ENCODE measurements around the gene JAGN1. TPM values are rescaled to one million over a fixed set of nuclear protein-coding genes. Genes with fewer than 3 reads are reported as not detected.
"Not testable (repeated sequence)": the region's sequence is repeated elsewhere in the genome, so short reads cannot be mapped to it uniquely, and the experiment has no call there.

Gene JAGN1
- total RNA-seq, 6 experiments from 2014 or later: 23.9 to 28.7 (median 26.5) TPM

DNA sequence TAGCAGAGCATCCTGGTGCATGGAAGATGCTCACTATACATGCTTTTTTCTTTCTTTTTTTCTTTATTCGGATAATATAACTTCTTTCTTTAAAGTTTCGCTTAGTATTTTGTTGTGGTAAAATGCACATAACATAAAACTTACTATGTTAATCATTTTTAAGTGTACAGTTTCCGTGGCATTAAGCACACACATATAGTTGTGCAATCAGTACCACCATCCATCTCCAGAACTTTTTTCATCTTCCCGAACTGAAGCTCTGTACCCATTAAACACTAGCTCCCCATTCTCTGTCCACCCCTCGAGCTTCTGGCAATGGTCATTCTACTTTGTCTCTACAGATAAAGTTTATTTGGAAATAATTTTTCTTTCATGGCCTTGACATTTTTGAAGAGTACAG, 1.0 kb upstream of the JAGN1 start:
- H3K27ac Mint-ChIP-seq: peak overlapping the region; percentile 26; the same call in 1 of the 2 replicates
- TF ChIP-seq, protein P1, sequence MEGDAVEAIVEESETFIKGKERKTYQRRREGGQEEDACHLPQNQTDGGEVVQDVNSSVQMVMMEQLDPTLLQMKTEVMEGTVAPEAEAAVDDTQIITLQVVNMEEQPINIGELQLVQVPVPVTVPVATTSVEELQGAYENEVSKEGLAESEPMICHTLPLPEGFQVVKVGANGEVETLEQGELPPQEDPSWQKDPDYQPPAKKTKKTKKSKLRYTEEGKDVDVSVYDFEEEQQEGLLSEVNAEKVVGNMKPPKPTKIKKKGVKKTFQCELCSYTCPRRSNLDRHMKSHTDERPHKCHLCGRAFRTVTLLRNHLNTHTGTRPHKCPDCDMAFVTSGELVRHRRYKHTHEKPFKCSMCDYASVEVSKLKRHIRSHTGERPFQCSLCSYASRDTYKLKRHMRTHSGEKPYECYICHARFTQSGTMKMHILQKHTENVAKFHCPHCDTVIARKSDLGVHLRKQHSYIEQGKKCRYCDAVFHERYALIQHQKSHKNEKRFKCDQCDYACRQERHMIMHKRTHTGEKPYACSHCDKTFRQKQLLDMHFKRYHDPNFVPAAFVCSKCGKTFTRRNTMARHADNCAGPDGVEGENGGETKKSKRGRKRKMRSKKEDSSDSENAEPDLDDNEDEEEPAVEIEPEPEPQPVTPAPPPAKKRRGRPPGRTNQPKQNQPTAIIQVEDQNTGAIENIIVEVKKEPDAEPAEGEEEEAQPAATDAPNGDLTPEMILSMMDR (IDR thresholded peaks at IDR 0.05): no peak
- no peaks in the 10 kb centered on the region for H3K27me3 Mint-ChIP-seq (ENCODE audit: insufficient read depth)
- H3K36me3 Mint-ChIP-seq (ENCODE audit: low read depth): peaks cover 32% of the 10 kb centered on the region
- DNase-seq: no peak
- no peak overlapping the region for H3K4me3 Mint-ChIP-seq
- H3K9me3 Mint-ChIP-seq: peaks cover under 1% of the 10 kb centered on the region; the same call in 1 of the 2 replicates
- peaks cover 55% of the 10 kb centered on the region for H3K4me1 Mint-ChIP-seq (ENCODE audit: low read depth)

GRCh38 chr3:9891072-9891622, 737 bp downstream of the JAGN1 start:
- Mint-ChIP-seq H3K27ac (peak overlapping the region; percentile 97), H3K4me3 (peak overlapping the region; percentile 100)

GRCh38 chr3:9893739-9894138, 3.3 kb downstream of the JAGN1 start:
- Mint-ChIP-seq H3K4me1 (ENCODE audit: low read depth) (peaks cover 68% of the 10 kb centered on the region), H3K27ac (peak overlapping the region; percentile 54), H3K4me3 (0 out of 2 replicates have a peak overlapping the region, but pooled peaks have one; percentile 0), H3K36me3 (ENCODE audit: low read depth) (peaks cover 45% of the 10 kb centered on the region), H3K9me3 (peaks cover 9% of the 10 kb centered on the region), H3K27me3 (ENCODE audit: insufficient read depth) (no peaks in the 10 kb centered on the region; the same call in 1 of the 2 replicates)
- TF ChIP-seq, protein P1 (IDR thresholded peaks at IDR 0.05): no peak
- no peak for DNase-seq

More at GRCh38 chr3:9891072-9891622, 737 bp downstream of the JAGN1 start:
- TF ChIP-seq, protein P1 (IDR thresholded peaks at IDR 0.05): no peak
- no peak for DNase-seq
- Mint-ChIP-seq H3K27me3 (ENCODE audit: insufficient read depth) (no peaks in the 10 kb centered on the region; the same call in 1 of the 2 replicates), H3K9me3 (peaks cover 9% of the 10 kb centered on the region), H3K36me3 (ENCODE audit: low read depth) (peaks cover 45% of the 10 kb centered on the region), H3K4me1 (ENCODE audit: low read depth) (peaks cover 54% of the 10 kb centered on the region)

- Mint-ChIP-seq H3K4me1 (ENCODE audit: low read depth) (peaks cover 63% of the 10 kb centered on the region), H3K36me3 (ENCODE audit: low read depth) (peaks cover 45% of the 10 kb centered on the region)
- not testable (repeated sequence) for H3K27ac Mint-ChIP-seq; H3K9me3 Mint-ChIP-seq; DNase-seq; H3K4me3 Mint-ChIP-seq; H3K27me3 Mint-ChIP-seq (ENCODE audit: insufficient read depth)
These were observed 5.3 kb downstream of the JAGN1 start for GRCh38 chr3:9895715-9896114.

DNA sequence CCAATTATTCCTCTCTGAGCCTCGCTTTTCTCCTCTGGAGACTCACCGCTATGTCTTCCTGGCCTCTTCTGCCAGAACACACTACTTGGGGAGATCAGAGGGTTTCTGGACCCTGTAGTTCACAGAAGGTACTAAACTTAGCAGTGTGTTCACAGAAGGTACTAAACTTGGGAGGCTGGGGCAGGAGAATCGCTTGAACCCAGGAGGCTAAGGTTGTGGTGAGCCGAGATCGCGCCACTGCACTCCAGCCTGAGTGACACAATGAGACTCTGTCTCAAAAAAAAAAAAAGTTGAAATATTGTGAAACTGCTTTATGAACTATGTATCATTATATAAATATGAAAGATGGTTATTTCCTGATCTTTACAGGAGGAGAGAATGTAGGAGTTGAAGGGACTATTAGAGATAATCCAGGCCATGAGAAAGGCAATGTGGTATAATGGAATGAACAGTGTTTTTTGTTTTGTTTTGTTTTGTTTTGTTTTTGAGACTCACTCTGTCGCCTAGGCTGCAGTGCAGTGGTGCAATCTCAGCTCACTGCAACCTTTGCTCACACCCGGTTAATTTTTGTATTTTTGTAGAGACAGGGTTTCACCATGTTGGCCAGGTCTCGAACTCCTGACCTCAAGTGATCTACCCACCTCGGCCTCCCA, 6.5 kb downstream of the JAGN1 start:
- DNase-seq; H3K9me3 Mint-ChIP-seq; H3K4me3 Mint-ChIP-seq; H3K27me3 Mint-ChIP-seq (ENCODE audit: insufficient read depth): not testable (repeated sequence)
- Mint-ChIP-seq H3K4me1 (ENCODE audit: low read depth) (peaks cover 63% of the 10 kb centered on the region), H3K27ac (peak overlapping the region; percentile 13; the same call in 1 of the 2 replicates), H3K36me3 (ENCODE audit: low read depth) (peaks cover 37% of the 10 kb centered on the region)

- Mint-ChIP-seq H3K27me3 (ENCODE audit: insufficient read depth) (no peaks in the 10 kb centered on the region; the same call in 1 of the 2 replicates), H3K4me3 (no peak overlapping the region), H3K4me1 (ENCODE audit: low read depth) (peaks cover 64% of the 10 kb centered on the region), H3K27ac (peak overlapping the region; percentile 48), H3K9me3 (peaks cover 9% of the 10 kb centered on the region), H3K36me3 (ENCODE audit: low read depth) (peaks cover 31% of the 10 kb centered on the region)
- TF ChIP-seq, protein P1 (IDR thresholded peaks at IDR 0.05): no peak
- DNase-seq: no peak
These were observed 7.3 kb downstream of the JAGN1 start for GRCh38 chr3:9897408-9898372.

Measured in HFFc6 (cell line).